Measurements from ENCODE around the gene UBE2H. TPM values are rescaled to one million over a fixed set of nuclear protein-coding genes. Genes with fewer than 3 reads are reported as not detected.
A peak's percentile ranks its signal among the peaks of the same experiment; 100 is the strongest.

UBE2H gene
- total and polyA plus RNA-seq, 2 of the 4 experiments (the other 2 are of a cell fraction), result 34.6 to 49.4 TPM

- Histone ChIP-seq H4K8ac (ENCODE audit: low read depth in 2 of 2, low read length in 2 of 2) (peak overlapping the region; percentile 32 to 87), H3K36me3 (ENCODE audit: control insufficient read depth, insufficient read depth, low read length) (peaks cover 28% of the 10 kb centered on the region), H3K4me1 (ENCODE audit: control insufficient read depth, insufficient read depth, low read length) (peaks cover 19% of the 10 kb centered on the region), H3K4ac (ENCODE audit: low read depth, low read length) (peak overlapping the region; percentile 94), H3K23ac (ENCODE audit: low read depth, low read length) (peak overlapping the region; percentile 74), H3K56ac (ENCODE audit: extremely low read depth, insufficient read depth, low read length) (peak overlapping the region; percentile 72; the same call in 1 of the 2 replicates), H3K27ac (ENCODE audit: insufficient read depth, low read length) (peak overlapping the region; percentile 85), H3K79me1 (ENCODE audit: low read depth in 1 of 2, low read length in 2 of 2) (peaks cover 6 to 41% of the 10 kb centered on the region in 2 experiments), H3K9ac (ENCODE audit: low read depth, low read length) (no peak overlapping the region), H4K91ac (ENCODE audit: insufficient read depth, low read depth, low read length) (peak overlapping the region; percentile 95), H2BK120ac (ENCODE audit: low read depth, low read length) (peak overlapping the region; percentile 92), H4K20me1 (ENCODE audit: insufficient read depth, low read length) (no peaks in the 10 kb centered on the region), H2BK5ac (ENCODE audit: low read depth, low read length, poor library complexity, severe bottlenecking) (peak overlapping the region; percentile 76), H3K14ac (replicated peaks; ENCODE audit: low read depth, low read length) (peak overlapping the region; percentile 92), H4K5ac (ENCODE audit: low read depth, low read length) (peak overlapping the region; percentile 36), H2AFZ (replicated peaks; ENCODE audit: low read length, poor library complexity) (peak overlapping the region; percentile 64), H3K4me3 (ENCODE audit: insufficient read depth, low read depth, low read length) (no peak overlapping the region), H3K18ac (ENCODE audit: low read depth, low read length) (peak overlapping the region; percentile 56), H2BK20ac (ENCODE audit: low read depth, low read length) (peak overlapping the region; percentile 93), H3K9me3 (ENCODE audit: control insufficient read depth, insufficient read depth, low read length) (no peaks in the 10 kb centered on the region), H3K9me1 (ENCODE audit: insufficient read depth, low read length) (peaks cover 29% of the 10 kb centered on the region), H3K4me2 (ENCODE audit: low read depth, low read length) (no peak overlapping the region; the same call in 1 of the 2 replicates), H2AK5ac (ENCODE audit: low read depth, low read length) (peak overlapping the region; percentile 96), H3K27me3 (ENCODE audit: control insufficient read depth, insufficient read depth, low read length) (no peaks in the 10 kb centered on the region), H2BK15ac (ENCODE audit: low read depth, low read length) (peak overlapping the region; percentile 96), H2AK9ac (replicated peaks; ENCODE audit: low read depth, low read length, poor library complexity) (peak overlapping the region; percentile 75)
- in situ Hi-C loops (cut with MboI; ENCODE audit: low sequenced_read_pairs), result no loop called here
- CTCF ChIA-PET, result interaction anchor here (1.0 kb wide), 1 partner anchor 167 kb away, joined by 3 read pairs; no protein-coding TSS in a partner anchor
- ATAC-seq (ENCODE audit: low read depth) (peak; percentile 71), DNase-seq (peak; percentile 95)
- intact Hi-C loops (cut with micrococcal nuclease), result loop anchor here (1.0 kb wide), 1 partner anchor 119 kb away; no protein-coding TSS in a partner anchor
- POLR2A ChIA-PET (ENCODE audit: unreplicated experiment), result no interaction called here
- BruUV-seq (replicated peaks), result no TSS peak
- dilution Hi-C loops (cut with HindIII; ENCODE audit: low sequenced_read_pairs, unreplicated experiment), result no loop called here
- WGBS, 2 experiments (ENCODE audit: extremely low coverage in 2 of 2, insufficient read length in 1 of 2), result 60% methylated on average over 1 of the region's 5 CpGs; no CpG with 5 or more reads in 1 of the 2 experiments
- TF ChIP-seq MXI1 (IDR thresholded peaks at IDR 0.05; ENCODE audit: borderline replicate concordance, low read depth, low read length), result no peak
- TF ChIP-seq BHLHE40 (IDR thresholded peaks at IDR 0.05; ENCODE audit: low read depth, low read length), result no peak; the same call in 1 of the 2 replicates
- TF ChIP-seq RAD21 (IDR thresholded peaks at IDR 0.05; ENCODE audit: low read length), result no peak
- no peak for TF ChIP-seq RCOR1 (IDR thresholded peaks at IDR 0.05; ENCODE audit: insufficient replicate concordance, low read length)
- TF ChIP-seq SMC3 (IDR thresholded peaks at IDR 0.05; ENCODE audit: low read depth, low read length), result no peak
- peak; percentile 85 for TF ChIP-seq CEBPB (IDR thresholded peaks at IDR 0.05; ENCODE audit: low read depth, low read length)
- no peak for TF ChIP-seq USF2 (IDR thresholded peaks at IDR 0.05; ENCODE audit: low read depth, low read length)
- TF ChIP-seq NFE2L2 (IDR thresholded peaks at IDR 0.05; ENCODE audit: low read depth, low read length), result peak; percentile 78
- TF ChIP-seq, protein P1, sequence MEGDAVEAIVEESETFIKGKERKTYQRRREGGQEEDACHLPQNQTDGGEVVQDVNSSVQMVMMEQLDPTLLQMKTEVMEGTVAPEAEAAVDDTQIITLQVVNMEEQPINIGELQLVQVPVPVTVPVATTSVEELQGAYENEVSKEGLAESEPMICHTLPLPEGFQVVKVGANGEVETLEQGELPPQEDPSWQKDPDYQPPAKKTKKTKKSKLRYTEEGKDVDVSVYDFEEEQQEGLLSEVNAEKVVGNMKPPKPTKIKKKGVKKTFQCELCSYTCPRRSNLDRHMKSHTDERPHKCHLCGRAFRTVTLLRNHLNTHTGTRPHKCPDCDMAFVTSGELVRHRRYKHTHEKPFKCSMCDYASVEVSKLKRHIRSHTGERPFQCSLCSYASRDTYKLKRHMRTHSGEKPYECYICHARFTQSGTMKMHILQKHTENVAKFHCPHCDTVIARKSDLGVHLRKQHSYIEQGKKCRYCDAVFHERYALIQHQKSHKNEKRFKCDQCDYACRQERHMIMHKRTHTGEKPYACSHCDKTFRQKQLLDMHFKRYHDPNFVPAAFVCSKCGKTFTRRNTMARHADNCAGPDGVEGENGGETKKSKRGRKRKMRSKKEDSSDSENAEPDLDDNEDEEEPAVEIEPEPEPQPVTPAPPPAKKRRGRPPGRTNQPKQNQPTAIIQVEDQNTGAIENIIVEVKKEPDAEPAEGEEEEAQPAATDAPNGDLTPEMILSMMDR (conservative IDR thresholded peaks at IDR 0.05; ENCODE audit: low read depth, low read length), result no peak
- no peak for TF ChIP-seq POLR2A (IDR thresholded peaks at IDR 0.05; ENCODE audit: low read depth, low read length)
- TF ChIP-seq MAZ (IDR thresholded peaks at IDR 0.05; ENCODE audit: borderline replicate concordance, low read depth, low read length), result no peak
- no peak for TF ChIP-seq CHD1 (IDR thresholded peaks at IDR 0.05; ENCODE audit: low read depth, low read length)
- 0 out of 2 replicates have a peak, but pooled peaks have one; percentile 13 for TF ChIP-seq FOS (IDR thresholded peaks at IDR 0.05; ENCODE audit: low read depth, low read length)
- no peak for TF ChIP-seq ELK1 (IDR thresholded peaks at IDR 0.05; ENCODE audit: borderline replicate concordance, low read depth, low read length)
- TF ChIP-seq MAFK (IDR thresholded peaks at IDR 0.05; ENCODE audit: low read depth, low read length), result peak; percentile 35; the same call in 1 of the 2 replicates
Measured at GRCh38 chr7:129831424-129832058, 121.2 kb downstream of the UBE2H start.

Data from IMR-90 (cell line).